ENCODE results near the gene FBXL17. TPM values are rescaled to one million over a fixed set of nuclear protein-coding genes. Genes with fewer than 3 reads are reported as not detected.

Gene FBXL17
- total and polyA plus RNA-seq, 4 donors: 2.1 to 14.1 (median 6.3) TPM

- Histone ChIP-seq H3K4me1 (ENCODE audit: control insufficient read depth in 4 of 4, insufficient read depth in 4 of 4, low read length in 3 of 4) (no peaks in the 10 kb centered on the region), H3K4me3 (ENCODE audit: low read depth in 1 of 3, low read length in 3 of 3) (no peak overlapping the region), H3K9ac (ENCODE audit: low read depth in 1 of 2, low read length in 2 of 2) (no peak overlapping the region), H3K36me3 (ENCODE audit: control insufficient read depth in 4 of 4, insufficient read depth in 3 of 4, low read depth in 1 of 4, low read length in 3 of 4) (no peaks in the 10 kb centered on the region), H3K27ac (ENCODE audit: low read depth in 1 of 2, low read length in 2 of 2) (no peak overlapping the region), H3K27me3 (ENCODE audit: control insufficient read depth in 4 of 4, insufficient read depth in 4 of 4, low read length in 3 of 4) (no peaks in the 10 kb centered on the region), H3K9me3 (ENCODE audit: control insufficient read depth in 4 of 4, low read length in 3 of 4) (no peaks in the 10 kb centered on the region)
- DNase-seq (ENCODE audit: low spot score): no peak
- 97% methylated on average over 6 of the region's 6 CpGs for WGBS
- TF ChIP-seq, protein P1, sequence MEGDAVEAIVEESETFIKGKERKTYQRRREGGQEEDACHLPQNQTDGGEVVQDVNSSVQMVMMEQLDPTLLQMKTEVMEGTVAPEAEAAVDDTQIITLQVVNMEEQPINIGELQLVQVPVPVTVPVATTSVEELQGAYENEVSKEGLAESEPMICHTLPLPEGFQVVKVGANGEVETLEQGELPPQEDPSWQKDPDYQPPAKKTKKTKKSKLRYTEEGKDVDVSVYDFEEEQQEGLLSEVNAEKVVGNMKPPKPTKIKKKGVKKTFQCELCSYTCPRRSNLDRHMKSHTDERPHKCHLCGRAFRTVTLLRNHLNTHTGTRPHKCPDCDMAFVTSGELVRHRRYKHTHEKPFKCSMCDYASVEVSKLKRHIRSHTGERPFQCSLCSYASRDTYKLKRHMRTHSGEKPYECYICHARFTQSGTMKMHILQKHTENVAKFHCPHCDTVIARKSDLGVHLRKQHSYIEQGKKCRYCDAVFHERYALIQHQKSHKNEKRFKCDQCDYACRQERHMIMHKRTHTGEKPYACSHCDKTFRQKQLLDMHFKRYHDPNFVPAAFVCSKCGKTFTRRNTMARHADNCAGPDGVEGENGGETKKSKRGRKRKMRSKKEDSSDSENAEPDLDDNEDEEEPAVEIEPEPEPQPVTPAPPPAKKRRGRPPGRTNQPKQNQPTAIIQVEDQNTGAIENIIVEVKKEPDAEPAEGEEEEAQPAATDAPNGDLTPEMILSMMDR (IDR thresholded peaks at IDR 0.05; ENCODE audit: low read depth, low read length, missing input control): no peak
- TF ChIP-seq, protein P2, sequence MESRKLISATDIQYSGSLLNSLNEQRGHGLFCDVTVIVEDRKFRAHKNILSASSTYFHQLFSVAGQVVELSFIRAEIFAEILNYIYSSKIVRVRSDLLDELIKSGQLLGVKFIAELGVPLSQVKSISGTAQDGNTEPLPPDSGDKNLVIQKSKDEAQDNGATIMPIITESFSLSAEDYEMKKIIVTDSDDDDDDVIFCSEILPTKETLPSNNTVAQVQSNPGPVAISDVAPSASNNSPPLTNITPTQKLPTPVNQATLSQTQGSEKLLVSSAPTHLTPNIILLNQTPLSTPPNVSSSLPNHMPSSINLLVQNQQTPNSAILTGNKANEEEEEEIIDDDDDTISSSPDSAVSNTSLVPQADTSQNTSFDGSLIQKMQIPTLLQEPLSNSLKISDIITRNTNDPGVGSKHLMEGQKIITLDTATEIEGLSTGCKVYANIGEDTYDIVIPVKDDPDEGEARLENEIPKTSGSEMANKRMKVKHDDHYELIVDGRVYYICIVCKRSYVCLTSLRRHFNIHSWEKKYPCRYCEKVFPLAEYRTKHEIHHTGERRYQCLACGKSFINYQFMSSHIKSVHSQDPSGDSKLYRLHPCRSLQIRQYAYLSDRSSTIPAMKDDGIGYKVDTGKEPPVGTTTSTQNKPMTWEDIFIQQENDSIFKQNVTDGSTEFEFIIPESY (IDR thresholded peaks at IDR 0.05): no peak
- TF ChIP-seq NR2F2 (IDR thresholded peaks at IDR 0.05): no peak
- no peak for TF ChIP-seq EGR1 (IDR thresholded peaks at IDR 0.05; ENCODE audit: low read depth in 2 of 2)
- TF ChIP-seq RXRA (IDR thresholded peaks at IDR 0.05): no peak
- TF ChIP-seq FOXA2 (IDR thresholded peaks at IDR 0.05): no peak
Observed at GRCh38 chr5:107949688-107950341, 432.1 kb downstream of the FBXL17 start.

DNA sequence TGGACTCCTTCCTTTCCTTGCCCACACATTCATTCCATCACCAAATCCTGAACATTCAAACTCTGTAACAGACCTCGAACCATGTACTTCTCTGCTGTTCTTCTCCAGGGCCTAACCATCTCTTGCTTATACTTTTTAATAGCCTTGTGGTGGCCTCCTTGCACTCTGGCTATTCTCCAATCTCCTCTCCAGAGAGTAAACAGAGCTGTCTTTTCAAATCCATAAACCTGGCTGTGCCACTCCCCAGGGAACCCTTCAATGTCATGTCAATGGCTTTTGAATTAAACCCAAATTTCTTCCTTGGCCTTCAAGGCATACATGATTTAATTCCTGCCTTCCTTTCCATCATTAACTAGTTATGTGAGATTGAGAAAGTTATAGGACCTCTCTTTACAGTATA lies 433.5 kb downstream of the FBXL17 start:
- DNase-seq (ENCODE audit: low spot score): no peak
- WGBS: 91% methylated on average over 1 of the region's 1 CpG
- H3K4me1 ChIP-seq (ENCODE audit: control insufficient read depth in 4 of 4, insufficient read depth in 4 of 4, low read length in 3 of 4): no peaks in the 10 kb centered on the region
- H3K27me3 ChIP-seq (ENCODE audit: control insufficient read depth in 4 of 4, insufficient read depth in 4 of 4, low read length in 3 of 4): no peaks in the 10 kb centered on the region
- TF ChIP-seq TAF1 (conservative IDR thresholded peaks at IDR 0.05): no peak
- H3K9ac ChIP-seq (ENCODE audit: low read depth in 1 of 2, low read length in 2 of 2): no peak overlapping the region
- H3K9me3 ChIP-seq (ENCODE audit: control insufficient read depth in 4 of 4, low read length in 3 of 4): no peaks in the 10 kb centered on the region
- H3K27ac ChIP-seq (ENCODE audit: low read depth in 1 of 2, low read length in 2 of 2): no peak overlapping the region
- no peak overlapping the region for H3K4me3 ChIP-seq (ENCODE audit: low read depth in 1 of 3, low read length in 3 of 3)
- no peaks in the 10 kb centered on the region for H3K36me3 ChIP-seq (ENCODE audit: control insufficient read depth in 4 of 4, insufficient read depth in 3 of 4, low read depth in 1 of 4, low read length in 3 of 4)

DNA sequence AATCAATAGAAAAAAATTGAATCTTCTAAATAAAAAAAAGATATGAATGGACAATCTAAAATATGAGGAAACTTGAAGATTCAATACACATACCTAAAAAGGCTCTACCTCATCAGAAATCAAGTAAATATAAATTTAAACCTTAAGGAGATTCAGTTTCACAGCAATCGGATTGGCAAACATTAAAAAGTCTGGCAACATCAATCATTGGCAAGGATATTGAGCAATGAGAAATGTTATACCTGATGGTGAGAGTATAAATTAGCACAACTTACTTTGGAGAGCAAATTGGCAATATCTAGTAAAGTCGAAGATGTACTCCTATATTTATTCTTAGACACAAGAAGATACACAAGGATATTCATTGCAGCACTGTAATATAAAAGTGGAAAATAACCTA lies 436.8 kb downstream of the FBXL17 start:
- no peaks in the 10 kb centered on the region for H3K4me1 ChIP-seq (ENCODE audit: control insufficient read depth in 4 of 4, insufficient read depth in 4 of 4, low read length in 3 of 4)
- H3K36me3 ChIP-seq (ENCODE audit: control insufficient read depth in 4 of 4, insufficient read depth in 3 of 4, low read depth in 1 of 4, low read length in 3 of 4): no peaks in the 10 kb centered on the region
- H3K9me3 ChIP-seq (ENCODE audit: control insufficient read depth in 4 of 4, low read length in 3 of 4): no peaks in the 10 kb centered on the region
- no peak overlapping the region for H3K9ac ChIP-seq (ENCODE audit: low read depth in 1 of 2, low read length in 2 of 2)
- DNase-seq (ENCODE audit: low spot score): no peak
- TF ChIP-seq, protein P2 (IDR thresholded peaks at IDR 0.05): no peak
- TF ChIP-seq RXRA (IDR thresholded peaks at IDR 0.05) (no peak), FOXA1 (IDR thresholded peaks at IDR 0.05) (no peak)
- no peaks in the 10 kb centered on the region for H3K27me3 ChIP-seq (ENCODE audit: control insufficient read depth in 4 of 4, insufficient read depth in 4 of 4, low read length in 3 of 4)
- no peak overlapping the region for H3K4me3 ChIP-seq (ENCODE audit: low read depth in 1 of 3, low read length in 3 of 3)
- H3K27ac ChIP-seq (ENCODE audit: low read depth in 1 of 2, low read length in 2 of 2): no peak overlapping the region
- WGBS: 97% methylated on average over 2 of the region's 2 CpGs

Data from liver (tissue), 9 donors.